HUES48 (cell line): Measurements from ENCODE around the gene MRS2.
"Not testable (repeated sequence)": the region's sequence is repeated elsewhere in the genome, so short reads cannot be mapped to it uniquely, and the experiment has no call there.

Source experiments
- H3K27ac ChIP-seq: one replicate; pipeline ENCODE4 v1.7.0; 2013; ENCODE audit warnings: low read depth, low read length, inconsistent platforms
- H3K27me3 ChIP-seq: 2 replicates; pipeline ENCODE4 v1.6.1; 2013; ENCODE audit warnings: mild to moderate bottlenecking, low read length; ENCODE audit not compliant: control insufficient read depth, insufficient read depth
- H3K36me3 ChIP-seq: 2 replicates; pipeline ENCODE4 v1.6.1; 2013; ENCODE audit warnings: low read length; ENCODE audit not compliant: control insufficient read depth, insufficient read depth
- H3K4me1 ChIP-seq: 2 replicates; pipeline ENCODE4 v1.6.1; 2013; ENCODE audit warnings: mild to moderate bottlenecking, low read length; ENCODE audit not compliant: control insufficient read depth, insufficient read depth
- H3K4me3 ChIP-seq: 2 replicates; pipeline ENCODE4 v1.5.1; 2013; ENCODE audit warnings: mild to moderate bottlenecking, low read depth, low read length
- H3K9ac ChIP-seq: 2 replicates; pipeline ENCODE4 v1.6.1; 2013; ENCODE audit warnings: mild to moderate bottlenecking, low read depth, low read length, moderate library complexity
- H3K9me3 ChIP-seq: 2 replicates; pipeline ENCODE4 v1.6.1; 2013; ENCODE audit warnings: low read length; ENCODE audit not compliant: control insufficient read depth, insufficient read depth

The MRS2 gene

DNA sequence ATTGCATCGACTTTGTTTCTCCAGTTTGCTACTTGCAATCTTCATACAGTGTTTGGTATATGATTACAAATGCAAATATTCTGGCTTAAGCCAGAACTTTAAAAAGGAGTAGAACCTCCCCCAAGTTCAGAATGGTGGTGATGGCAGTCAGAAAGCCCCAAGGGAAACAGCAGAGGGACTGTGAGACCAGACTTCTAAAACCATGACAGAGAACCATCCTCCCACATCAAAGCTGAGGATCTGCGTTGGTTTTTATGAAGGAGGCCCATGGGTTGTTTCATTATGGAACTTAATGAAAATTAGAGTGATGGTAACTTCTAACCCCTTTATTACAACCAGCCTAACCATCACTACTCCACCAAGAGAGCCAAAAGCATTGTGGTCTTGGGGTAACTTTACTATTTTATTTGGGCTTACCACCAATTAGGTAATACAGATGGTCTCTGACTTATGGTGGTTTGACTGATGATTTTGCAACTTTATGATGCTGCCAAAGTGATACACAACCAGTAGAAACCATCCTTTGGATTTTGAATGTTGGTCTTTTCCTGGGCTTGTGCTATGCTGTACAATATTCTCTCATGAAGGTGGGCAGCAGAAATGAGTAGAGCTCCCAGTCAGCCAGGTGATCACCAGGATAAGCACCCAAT lies 10.9 kb upstream of the MRS2 start:
- Histone ChIP-seq H3K27me3 (no peaks in the 10 kb centered on the region), H3K9ac (no peak overlapping the region), H3K4me1 (no peaks in the 10 kb centered on the region), H3K4me3 (no peak overlapping the region), H3K9me3 (peaks cover 9% of the 10 kb centered on the region), H3K36me3 (no peaks in the 10 kb centered on the region), H3K27ac (no peak overlapping the region)

DNA sequence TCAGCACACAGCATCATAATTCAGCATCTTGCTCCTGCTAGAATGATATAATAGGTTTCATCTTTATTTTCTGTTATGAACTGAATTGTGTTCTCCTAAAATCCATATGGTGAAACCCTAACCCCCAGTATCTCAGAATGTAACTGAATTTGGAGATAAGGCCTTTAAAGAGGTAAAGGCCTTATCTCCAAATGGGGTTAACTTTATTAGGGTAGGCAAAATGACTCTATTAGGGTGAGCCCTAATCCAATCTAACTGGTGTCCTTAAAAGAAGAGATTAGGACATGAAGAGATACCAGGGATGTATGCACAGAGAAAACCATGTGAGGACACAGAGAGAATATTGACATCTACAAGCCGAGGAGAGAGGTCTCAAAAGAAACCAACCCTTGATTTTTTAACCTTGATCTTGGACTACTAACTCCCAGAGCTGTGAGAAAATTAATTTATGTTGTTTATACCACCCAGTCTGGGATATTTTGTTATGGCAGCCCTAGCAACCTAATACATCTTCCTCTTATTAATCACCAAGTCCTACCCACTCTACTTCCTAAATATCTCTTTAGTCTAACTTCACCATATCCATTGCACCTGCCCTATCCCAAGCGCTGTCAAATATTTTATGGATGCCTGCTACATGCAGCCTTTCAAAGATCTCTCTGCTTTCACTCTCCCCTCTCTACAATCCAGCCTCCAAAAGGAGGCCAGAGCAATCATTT lies 8.5 kb upstream of the MRS2 start:
- Histone ChIP-seq H3K9ac (no peak overlapping the region), H3K9me3 (peaks cover 16% of the 10 kb centered on the region), H3K27me3 (no peaks in the 10 kb centered on the region), H3K36me3 (no peaks in the 10 kb centered on the region), H3K27ac (no peak overlapping the region), H3K4me1 (peaks cover 1% of the 10 kb centered on the region), H3K4me3 (no peak overlapping the region)

GRCh38 chr6:24394780-24395437 lies 7.8 kb upstream of the MRS2 start:
- Histone ChIP-seq H3K9me3 (peaks cover 16% of the 10 kb centered on the region), H3K4me3 (no peak overlapping the region), H3K36me3 (no peaks in the 10 kb centered on the region), H3K9ac (no peak overlapping the region), H3K27me3 (no peaks in the 10 kb centered on the region), H3K4me1 (peaks cover 8% of the 10 kb centered on the region), H3K27ac (no peak overlapping the region)

DNA sequence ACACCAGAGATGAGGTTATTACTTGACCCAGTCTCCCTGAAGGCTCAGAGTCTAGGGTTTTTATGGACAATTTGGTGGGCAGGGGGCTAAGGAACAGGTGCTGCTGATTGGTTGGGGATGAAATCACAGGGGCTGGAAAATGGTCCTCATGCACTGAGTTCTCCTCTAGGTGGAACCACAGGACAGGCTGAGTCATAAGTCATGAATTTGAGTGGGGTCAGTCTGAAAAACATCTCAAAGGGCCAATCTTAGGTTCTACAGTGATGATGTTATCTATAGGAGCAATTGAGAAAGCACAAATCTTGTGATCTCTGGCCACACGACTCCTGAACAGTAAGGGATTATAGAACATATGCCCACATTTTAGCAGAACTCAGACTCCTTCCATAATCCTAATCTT lies 5.9 kb upstream of the MRS2 start:
- Histone ChIP-seq H3K9ac (no peak overlapping the region), H3K27me3 (no peaks in the 10 kb centered on the region), H3K36me3 (no peaks in the 10 kb centered on the region), H3K27ac (no peak overlapping the region), H3K4me1 (peaks cover 20% of the 10 kb centered on the region), H3K9me3 (peaks cover 16% of the 10 kb centered on the region), H3K4me3 (no peak overlapping the region)

DNA sequence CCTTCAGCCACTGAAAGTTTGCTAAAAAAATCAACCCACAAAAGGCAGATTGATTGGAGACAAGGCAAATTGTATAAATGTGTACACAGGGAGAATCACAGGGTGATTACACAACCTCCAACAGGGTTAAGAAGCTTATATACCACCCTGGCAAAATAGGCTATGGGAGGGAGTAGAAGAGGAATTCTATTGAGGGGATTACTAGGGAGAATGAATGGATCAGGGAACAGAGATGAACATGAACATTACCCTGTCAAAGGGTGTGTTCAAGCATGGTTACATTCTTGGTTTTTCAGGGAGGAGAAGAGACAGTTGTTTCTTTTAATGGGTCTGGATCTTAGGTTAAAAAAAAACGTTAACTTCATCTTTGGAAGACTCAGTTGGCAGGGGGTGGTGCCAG lies 5.1 kb upstream of the MRS2 start:
- Histone ChIP-seq H3K4me1 (peaks cover 27% of the 10 kb centered on the region), H3K36me3 (no peaks in the 10 kb centered on the region), H3K9me3 (peaks cover 16% of the 10 kb centered on the region), H3K27me3 (no peaks in the 10 kb centered on the region), H3K9ac (no peak overlapping the region), H3K27ac (no peak overlapping the region), H3K4me3 (no peak overlapping the region)

GRCh38 chr6:24400045-24401039 lies 2.4 kb upstream of the MRS2 start:
- H3K4me1 ChIP-seq = peaks cover 30% of the 10 kb centered on the region
- H3K27me3 ChIP-seq, H3K36me3 ChIP-seq: not testable (repeated sequence)
- peak overlapping the region; percentile 99 for H3K4me3 ChIP-seq
- peaks cover 16% of the 10 kb centered on the region for H3K9me3 ChIP-seq
- H3K9ac ChIP-seq = peak overlapping the region; percentile 95
- peak overlapping the region; percentile 94 for H3K27ac ChIP-seq

DNA sequence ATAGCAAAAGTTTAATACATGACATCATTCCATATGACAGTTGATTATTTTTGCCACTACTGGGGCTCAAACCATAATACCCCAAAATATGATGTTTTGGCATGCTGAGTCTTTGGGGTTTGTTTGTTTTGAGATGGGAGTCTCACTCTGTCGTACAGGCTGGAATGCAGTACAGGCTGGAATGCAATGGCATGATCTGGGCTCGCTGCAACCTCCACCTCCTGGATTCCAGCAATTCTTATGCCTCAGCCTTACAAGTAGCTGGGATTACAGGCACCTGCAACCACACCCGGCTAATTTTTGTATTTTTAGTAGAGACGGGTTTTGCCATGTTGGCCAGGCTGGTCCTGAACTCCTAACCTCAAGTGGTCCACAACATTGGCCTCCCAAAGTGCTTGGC lies 1.3 kb upstream of the MRS2 start:
- peak overlapping the region; percentile 94 for H3K27ac ChIP-seq
- peak overlapping the region; percentile 95 for H3K9ac ChIP-seq
- no peaks in the 10 kb centered on the region for H3K27me3 ChIP-seq
- peaks cover 11% of the 10 kb centered on the region for H3K9me3 ChIP-seq
- peaks cover 35% of the 10 kb centered on the region for H3K4me1 ChIP-seq
- H3K36me3 ChIP-seq = peaks cover 11% of the 10 kb centered on the region
- peak overlapping the region; percentile 99 for H3K4me3 ChIP-seq

GRCh38 chr6:24403501-24403824 lies 727 bp downstream of the MRS2 start:
- peak overlapping the region; percentile 99 for H3K4me3 ChIP-seq
- H3K27ac ChIP-seq = peak overlapping the region; percentile 70
- H3K27me3 ChIP-seq = no peaks in the 10 kb centered on the region
- H3K4me1 ChIP-seq = peaks cover 40% of the 10 kb centered on the region
- H3K36me3 ChIP-seq = peaks cover 31% of the 10 kb centered on the region
- H3K9me3 ChIP-seq = no peaks in the 10 kb centered on the region
- peak overlapping the region; percentile 95 for H3K9ac ChIP-seq

DNA sequence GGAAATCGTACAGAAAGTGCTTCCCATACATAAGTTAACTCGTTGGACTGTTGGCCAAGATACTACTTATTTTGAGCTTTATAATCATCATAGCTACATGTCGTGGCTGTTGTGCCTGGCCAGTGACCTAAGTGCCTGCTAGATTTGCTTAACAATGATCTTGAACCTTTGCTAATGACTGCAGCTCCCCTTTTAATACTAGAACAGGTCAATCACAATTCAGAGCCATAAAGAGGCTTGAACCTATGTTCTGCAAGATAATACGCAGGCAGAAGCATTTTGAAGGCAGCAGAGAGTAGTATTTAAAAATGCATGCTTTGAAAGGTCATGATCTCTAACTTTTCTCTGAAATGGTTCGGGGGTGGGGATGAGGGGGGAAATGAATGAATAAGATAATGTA lies 2.5 kb downstream of the MRS2 start:
- Histone ChIP-seq H3K9me3 (no peaks in the 10 kb centered on the region), H3K27ac (peak overlapping the region; percentile 60), H3K4me1 (peaks cover 32% of the 10 kb centered on the region), H3K4me3 (peak overlapping the region; percentile 99), H3K27me3 (no peaks in the 10 kb centered on the region), H3K36me3 (peaks cover 49% of the 10 kb centered on the region), H3K9ac (0 out of 2 replicates have a peak overlapping the region, but pooled peaks have one; percentile 1)

- Histone ChIP-seq H3K27ac (no peak overlapping the region), H3K4me1 (peaks cover 13% of the 10 kb centered on the region; the same call in 1 of the 2 replicates), H3K9ac (no peak overlapping the region), H3K4me3 (no peak overlapping the region), H3K36me3 (peaks cover 85% of the 10 kb centered on the region), H3K27me3 (no peaks in the 10 kb centered on the region), H3K9me3 (no peaks in the 10 kb centered on the region)
Measured at GRCh38 chr6:24408719-24409410, 6.1 kb downstream of the MRS2 start.
